Measurements from ENCODE around the gene ALKBH3.

ALKBH3 gene

DNA sequence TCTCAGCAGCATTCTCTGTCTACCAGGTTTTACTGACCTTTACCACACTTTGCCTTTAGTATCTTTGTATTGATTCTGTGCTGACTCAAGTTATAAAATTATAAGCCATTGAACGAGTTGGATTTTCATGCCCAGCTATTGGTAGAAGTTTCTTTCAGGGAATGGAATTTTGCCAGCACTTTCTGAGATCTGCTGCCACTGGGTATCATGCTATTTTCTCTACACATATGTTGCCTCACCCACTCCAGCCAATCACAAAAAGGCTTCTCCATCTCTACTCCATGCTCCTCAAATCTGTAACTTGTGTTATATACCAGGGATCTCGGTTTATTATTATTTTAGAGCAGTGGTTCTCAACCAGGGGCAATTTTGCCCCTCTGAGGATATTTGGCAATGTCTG, 87.0 kb downstream of the ALKBH3 start:
- DNase-seq (ENCODE audit: low spot score) = no peak
- ChIA-PET POLR2A (ENCODE audit: low non-redundant PET) (no interaction called here), CTCF (no interaction called here)
- TF ChIP-seq, protein P1, sequence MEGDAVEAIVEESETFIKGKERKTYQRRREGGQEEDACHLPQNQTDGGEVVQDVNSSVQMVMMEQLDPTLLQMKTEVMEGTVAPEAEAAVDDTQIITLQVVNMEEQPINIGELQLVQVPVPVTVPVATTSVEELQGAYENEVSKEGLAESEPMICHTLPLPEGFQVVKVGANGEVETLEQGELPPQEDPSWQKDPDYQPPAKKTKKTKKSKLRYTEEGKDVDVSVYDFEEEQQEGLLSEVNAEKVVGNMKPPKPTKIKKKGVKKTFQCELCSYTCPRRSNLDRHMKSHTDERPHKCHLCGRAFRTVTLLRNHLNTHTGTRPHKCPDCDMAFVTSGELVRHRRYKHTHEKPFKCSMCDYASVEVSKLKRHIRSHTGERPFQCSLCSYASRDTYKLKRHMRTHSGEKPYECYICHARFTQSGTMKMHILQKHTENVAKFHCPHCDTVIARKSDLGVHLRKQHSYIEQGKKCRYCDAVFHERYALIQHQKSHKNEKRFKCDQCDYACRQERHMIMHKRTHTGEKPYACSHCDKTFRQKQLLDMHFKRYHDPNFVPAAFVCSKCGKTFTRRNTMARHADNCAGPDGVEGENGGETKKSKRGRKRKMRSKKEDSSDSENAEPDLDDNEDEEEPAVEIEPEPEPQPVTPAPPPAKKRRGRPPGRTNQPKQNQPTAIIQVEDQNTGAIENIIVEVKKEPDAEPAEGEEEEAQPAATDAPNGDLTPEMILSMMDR (conservative IDR thresholded peaks at IDR 0.05; ENCODE audit: low read depth) = no peak
- H3K27ac ChIP-seq = no peak overlapping the region

DNA sequence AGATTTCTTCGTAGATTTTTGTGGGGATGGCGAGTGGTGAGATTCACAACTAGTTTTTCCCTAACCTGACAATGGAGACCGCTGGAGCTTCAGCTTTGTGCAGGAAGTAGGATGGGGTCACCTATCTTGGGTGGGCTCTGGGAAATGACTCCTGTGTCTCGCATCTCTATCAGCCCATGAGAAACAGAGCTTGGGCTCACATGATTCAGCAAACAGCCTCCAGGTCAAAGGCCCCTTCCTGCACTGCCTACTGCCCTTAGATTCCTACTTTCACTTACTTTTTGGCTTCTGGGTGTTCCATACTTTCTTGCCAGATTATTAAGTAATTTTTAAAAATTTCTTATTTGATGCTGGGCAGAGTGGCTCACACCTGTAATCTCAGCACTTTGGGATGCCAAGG, 88.1 kb downstream of the ALKBH3 start:
- ChIA-PET POLR2A (ENCODE audit: low non-redundant PET) (no interaction called here), CTCF (no interaction called here)
- TF ChIP-seq, protein P1 (conservative IDR thresholded peaks at IDR 0.05; ENCODE audit: low read depth) = no peak
- DNase-seq (ENCODE audit: low spot score) = no peak
- no peak overlapping the region for H3K27ac ChIP-seq

DNA sequence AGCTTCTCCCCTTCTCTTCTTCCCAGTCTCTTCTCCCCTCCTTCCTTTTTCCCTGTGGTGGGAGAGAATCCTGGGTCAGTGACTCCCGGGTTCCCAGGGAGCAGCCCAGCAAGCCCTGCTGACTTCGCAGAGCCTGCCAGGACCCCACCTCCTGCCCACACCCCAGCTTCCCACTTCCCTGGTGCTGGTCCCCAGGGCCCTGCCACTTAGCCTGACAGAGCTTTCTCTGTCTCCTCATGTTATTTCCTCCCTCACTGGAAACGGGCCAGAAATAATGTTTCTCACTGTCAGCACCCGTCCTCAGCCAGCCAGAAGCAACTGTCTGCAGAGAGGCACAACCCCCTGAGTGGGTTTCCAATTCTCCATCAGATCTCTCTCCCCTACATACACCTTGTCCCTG, 88.9 kb downstream of the ALKBH3 start:
- DNase-seq (ENCODE audit: low spot score) = no peak
- ChIA-PET POLR2A (ENCODE audit: low non-redundant PET) (no interaction called here), CTCF (interaction anchor here (0.6 to 0.7 kb wide), 2 partner anchors 80 to 103 kb away, joined by 3 to 4 read pairs; no protein-coding TSS in a partner anchor)
- H3K27ac ChIP-seq = no peak overlapping the region
- TF ChIP-seq, protein P1 (conservative IDR thresholded peaks at IDR 0.05; ENCODE audit: low read depth) = no peak
